ENCODE measurements around the gene MYO9B.
"Not testable (repeated sequence)": the region's sequence is repeated elsewhere in the genome, so short reads cannot be mapped to it uniquely, and the experiment has no call there.

Gene MYO9B

GRCh38 chr19:17183858-17184321 lies 108.3 kb downstream of the MYO9B start:
- Histone ChIP-seq H3K4me2 (ENCODE audit: low read length) (peak overlapping the region; percentile 95), H3K27ac (ENCODE audit: low read depth, low read length) (peak overlapping the region; percentile 98), H3K9me2 (replicated peaks; ENCODE audit: control insufficient read depth, low read length) (no peaks in the 10 kb centered on the region), H3K4me1 (ENCODE audit: control insufficient read depth, low read length) (peaks cover 80% of the 10 kb centered on the region), H3F3A (ENCODE audit: control insufficient read depth, insufficient read depth) (peaks cover 26% of the 10 kb centered on the region), H3K79me2 (ENCODE audit: control insufficient read depth, low read length) (no peaks in the 10 kb centered on the region), H4K20me1 (ENCODE audit: control insufficient read depth, insufficient read depth, low read depth, low read length) (no peaks in the 10 kb centered on the region), H3K36me3 (ENCODE audit: control insufficient read depth, low read length) (peaks cover 50% of the 10 kb centered on the region), H3K27me3 (ENCODE audit: control insufficient read depth, low read length) (no peaks in the 10 kb centered on the region), H3K4me3 (ENCODE audit: low read length) (peak overlapping the region; percentile 69), H3K9me3 (ENCODE audit: control insufficient read depth, insufficient read depth, low read length) (no peaks in the 10 kb centered on the region)
- TF ChIP-seq EZH2phosphoT487 (IDR thresholded peaks at IDR 0.05; ENCODE audit: borderline replicate concordance, low read length) = no peak
- no peak for TF ChIP-seq CTCF (IDR thresholded peaks at IDR 0.05; ENCODE audit: low read depth, low read length, poor library complexity, severe bottlenecking)

- no peak for TF ChIP-seq CTCF (IDR thresholded peaks at IDR 0.05; ENCODE audit: low read depth, low read length, poor library complexity, severe bottlenecking)
- Histone ChIP-seq H3K27me3 (ENCODE audit: control insufficient read depth, low read length) (no peaks in the 10 kb centered on the region), H3K4me1 (ENCODE audit: control insufficient read depth, low read length) (peaks cover 80% of the 10 kb centered on the region), H3F3A (ENCODE audit: control insufficient read depth, insufficient read depth) (peaks cover 26% of the 10 kb centered on the region), H3K4me2 (ENCODE audit: low read length) (peak overlapping the region; percentile 95), H3K4me3 (ENCODE audit: low read length) (peak overlapping the region; percentile 69), H3K36me3 (ENCODE audit: control insufficient read depth, low read length) (peaks cover 53% of the 10 kb centered on the region), H3K9me3 (ENCODE audit: control insufficient read depth, insufficient read depth, low read length) (no peaks in the 10 kb centered on the region), H4K20me1 (ENCODE audit: control insufficient read depth, insufficient read depth, low read depth, low read length) (no peaks in the 10 kb centered on the region), H3K79me2 (ENCODE audit: control insufficient read depth, low read length) (no peaks in the 10 kb centered on the region), H3K27ac (ENCODE audit: low read depth, low read length) (peak overlapping the region; percentile 98), H3K9me2 (replicated peaks; ENCODE audit: control insufficient read depth, low read length) (no peaks in the 10 kb centered on the region)
These were observed 108.8 kb downstream of the MYO9B start for GRCh38 chr19:17184371-17184841.

GRCh38 chr19:17185590-17185989 lies 110.0 kb downstream of the MYO9B start:
- Histone ChIP-seq H3K4me3 (ENCODE audit: low read length) (no peak overlapping the region), H3K9me3 (ENCODE audit: control insufficient read depth, insufficient read depth, low read length) (no peaks in the 10 kb centered on the region), H3K79me2 (ENCODE audit: control insufficient read depth, low read length) (no peaks in the 10 kb centered on the region), H3F3A (ENCODE audit: control insufficient read depth, insufficient read depth) (peaks cover 26% of the 10 kb centered on the region), H3K4me1 (ENCODE audit: control insufficient read depth, low read length) (peaks cover 88% of the 10 kb centered on the region), H4K20me1 (ENCODE audit: control insufficient read depth, insufficient read depth, low read depth, low read length) (no peaks in the 10 kb centered on the region), H3K27me3 (ENCODE audit: control insufficient read depth, low read length) (no peaks in the 10 kb centered on the region), H3K4me2 (ENCODE audit: low read length) (no peak overlapping the region), H3K27ac (ENCODE audit: low read depth, low read length) (0 out of 2 replicates have a peak overlapping the region, but pooled peaks have one; percentile 9), H3K36me3 (ENCODE audit: control insufficient read depth, low read length) (peaks cover 60% of the 10 kb centered on the region), H3K9me2 (replicated peaks; ENCODE audit: control insufficient read depth, low read length) (no peaks in the 10 kb centered on the region)
- no peak for TF ChIP-seq CTCF (IDR thresholded peaks at IDR 0.05; ENCODE audit: low read depth, low read length, poor library complexity, severe bottlenecking)

- not testable (repeated sequence) for H3K27me3 ChIP-seq (ENCODE audit: control insufficient read depth, low read length); H3K9me3 ChIP-seq (ENCODE audit: control insufficient read depth, insufficient read depth, low read length); H4K20me1 ChIP-seq (ENCODE audit: control insufficient read depth, insufficient read depth, low read depth, low read length); H3K9me2 ChIP-seq (replicated peaks; ENCODE audit: control insufficient read depth, low read length); H3K79me2 ChIP-seq (ENCODE audit: control insufficient read depth, low read length)
- H3K4me3 ChIP-seq (ENCODE audit: low read length) = peak overlapping the region; percentile 35
- H3K36me3 ChIP-seq (ENCODE audit: control insufficient read depth, low read length) = peaks cover 73% of the 10 kb centered on the region
- peaks cover 60% of the 10 kb centered on the region for H3K4me1 ChIP-seq (ENCODE audit: control insufficient read depth, low read length)
- H3K27ac ChIP-seq (ENCODE audit: low read depth, low read length) = peak overlapping the region; percentile 96
- peaks cover 12% of the 10 kb centered on the region for H3F3A ChIP-seq (ENCODE audit: control insufficient read depth, insufficient read depth)
- peak overlapping the region; percentile 58 for H3K4me2 ChIP-seq (ENCODE audit: low read length)
These were observed 116.2 kb downstream of the MYO9B start for GRCh38 chr19:17191736-17192135.
